ENCODE measurements around the gene RBM24. TPM values are rescaled to one million over a fixed set of nuclear protein-coding genes. Genes with fewer than 3 reads are reported as not detected.

The RBM24 gene
- total RNA-seq, 1 donor from 2014 or later, result 3.1 TPM

DNA sequence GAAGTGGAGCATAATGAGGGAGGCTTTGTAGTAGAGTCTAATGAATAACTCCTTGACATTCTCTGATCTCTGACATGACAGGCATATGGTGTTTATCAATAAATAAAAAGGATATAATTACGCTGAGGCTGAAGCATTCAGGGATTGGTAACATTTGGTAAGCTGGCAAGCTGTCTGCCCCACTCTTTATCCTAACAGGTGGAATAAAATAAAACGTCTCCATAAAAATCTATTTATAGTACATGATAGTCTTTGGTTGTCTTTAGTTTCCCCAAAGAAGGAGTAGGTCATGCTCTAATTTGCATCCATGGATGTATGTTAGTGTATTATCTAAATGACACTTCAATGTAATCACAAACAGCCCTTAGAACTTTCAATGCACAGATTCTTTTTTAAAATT, 30.9 kb upstream of the RBM24 start:
- H3K27me3 ChIP-seq (ENCODE audit: control insufficient read depth, insufficient read depth, low read length), result no peaks in the 10 kb centered on the region
- H3K36me3 ChIP-seq (ENCODE audit: control insufficient read depth, insufficient read depth, low read length), result no peaks in the 10 kb centered on the region
- DNase-seq (ENCODE audit: low read depth), result no peak
- TF ChIP-seq, protein P1, sequence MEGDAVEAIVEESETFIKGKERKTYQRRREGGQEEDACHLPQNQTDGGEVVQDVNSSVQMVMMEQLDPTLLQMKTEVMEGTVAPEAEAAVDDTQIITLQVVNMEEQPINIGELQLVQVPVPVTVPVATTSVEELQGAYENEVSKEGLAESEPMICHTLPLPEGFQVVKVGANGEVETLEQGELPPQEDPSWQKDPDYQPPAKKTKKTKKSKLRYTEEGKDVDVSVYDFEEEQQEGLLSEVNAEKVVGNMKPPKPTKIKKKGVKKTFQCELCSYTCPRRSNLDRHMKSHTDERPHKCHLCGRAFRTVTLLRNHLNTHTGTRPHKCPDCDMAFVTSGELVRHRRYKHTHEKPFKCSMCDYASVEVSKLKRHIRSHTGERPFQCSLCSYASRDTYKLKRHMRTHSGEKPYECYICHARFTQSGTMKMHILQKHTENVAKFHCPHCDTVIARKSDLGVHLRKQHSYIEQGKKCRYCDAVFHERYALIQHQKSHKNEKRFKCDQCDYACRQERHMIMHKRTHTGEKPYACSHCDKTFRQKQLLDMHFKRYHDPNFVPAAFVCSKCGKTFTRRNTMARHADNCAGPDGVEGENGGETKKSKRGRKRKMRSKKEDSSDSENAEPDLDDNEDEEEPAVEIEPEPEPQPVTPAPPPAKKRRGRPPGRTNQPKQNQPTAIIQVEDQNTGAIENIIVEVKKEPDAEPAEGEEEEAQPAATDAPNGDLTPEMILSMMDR (IDR thresholded peaks at IDR 0.05; ENCODE audit: insufficient read depth, low read length, poor library complexity, severe bottlenecking), result no peak
- no peak overlapping the region for H3K4me3 ChIP-seq (ENCODE audit: low read depth, low read length)

DNA sequence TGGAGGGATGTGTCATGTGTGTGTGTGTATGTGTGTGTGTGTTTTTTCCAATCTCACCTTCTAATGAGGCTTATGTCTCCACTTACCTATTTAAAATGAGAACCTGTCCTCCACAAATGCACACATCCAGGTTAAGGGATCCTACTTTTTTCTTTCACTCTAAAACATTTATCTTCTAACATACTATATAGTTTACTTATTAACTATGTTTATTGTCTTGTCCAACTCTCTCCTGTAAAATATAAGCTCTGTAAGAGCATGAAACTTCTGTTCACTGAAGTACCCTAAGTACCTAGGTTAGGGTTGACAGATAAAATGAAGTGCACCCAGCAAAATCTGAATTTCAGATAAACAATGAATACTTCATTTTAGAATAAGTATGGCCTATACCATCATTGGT, 29.2 kb upstream of the RBM24 start:
- H3K4me3 ChIP-seq (ENCODE audit: low read depth, low read length), result no peak overlapping the region
- TF ChIP-seq, protein P1 (IDR thresholded peaks at IDR 0.05; ENCODE audit: insufficient read depth, low read length, poor library complexity, severe bottlenecking), result no peak
- H3K36me3 ChIP-seq (ENCODE audit: control insufficient read depth, insufficient read depth, low read length), result no peaks in the 10 kb centered on the region
- DNase-seq (ENCODE audit: low read depth), result no peak
- H3K27me3 ChIP-seq (ENCODE audit: control insufficient read depth, insufficient read depth, low read length), result no peaks in the 10 kb centered on the region

DNA sequence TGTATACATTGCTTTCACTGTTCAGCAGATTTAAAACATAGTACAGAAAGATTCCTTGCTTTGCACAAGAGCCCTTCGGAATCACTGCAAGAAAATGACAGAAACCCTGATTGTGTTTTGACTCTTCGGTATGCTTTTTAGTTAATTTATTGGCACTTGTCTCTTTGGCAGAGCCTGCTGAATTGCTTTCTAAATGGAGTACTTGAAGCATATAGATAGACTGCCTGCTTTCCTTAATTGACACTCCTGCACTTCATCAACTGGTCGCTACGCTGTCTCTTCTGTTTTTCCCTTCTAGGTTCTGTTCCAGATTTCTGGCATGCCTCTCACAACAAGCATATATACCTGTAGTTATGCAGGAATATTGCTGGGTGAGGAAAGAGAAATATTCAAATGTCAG, 22.4 kb upstream of the RBM24 start:
- Histone ChIP-seq H3K27me3 (ENCODE audit: control insufficient read depth, insufficient read depth, low read length) (no peaks in the 10 kb centered on the region), H3K36me3 (ENCODE audit: control insufficient read depth, insufficient read depth, low read length) (no peaks in the 10 kb centered on the region), H3K4me3 (ENCODE audit: low read depth, low read length) (no peak overlapping the region)
- no peak for DNase-seq (ENCODE audit: low read depth)
- TF ChIP-seq, protein P1 (IDR thresholded peaks at IDR 0.05; ENCODE audit: insufficient read depth, low read length, poor library complexity, severe bottlenecking), result no peak

DNA sequence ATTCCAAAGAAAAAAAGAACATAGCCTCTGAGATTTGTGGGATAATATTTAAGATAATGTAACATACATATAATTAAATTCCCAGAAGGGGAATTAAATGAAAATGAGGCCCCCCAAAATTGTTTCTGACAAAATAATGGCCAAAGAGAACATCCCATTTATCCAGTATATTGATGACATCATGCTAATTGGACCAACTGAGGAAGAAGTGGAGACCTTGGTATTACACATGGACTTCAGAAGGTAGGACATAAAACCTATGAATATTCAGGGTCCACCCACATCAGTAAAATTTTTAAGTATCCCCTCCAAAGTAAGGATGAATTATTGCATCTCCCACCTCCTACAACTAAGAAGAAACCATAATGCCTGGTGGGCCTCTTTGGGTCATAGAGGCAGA, 15.6 kb upstream of the RBM24 start:
- no peak for DNase-seq (ENCODE audit: low read depth)
- Histone ChIP-seq H3K36me3 (ENCODE audit: control insufficient read depth, insufficient read depth, low read length) (no peaks in the 10 kb centered on the region), H3K4me3 (ENCODE audit: low read depth, low read length) (no peak overlapping the region), H3K27me3 (ENCODE audit: control insufficient read depth, insufficient read depth, low read length) (no peaks in the 10 kb centered on the region)
- TF ChIP-seq, protein P1 (IDR thresholded peaks at IDR 0.05; ENCODE audit: insufficient read depth, low read length, poor library complexity, severe bottlenecking), result no peak

DNA sequence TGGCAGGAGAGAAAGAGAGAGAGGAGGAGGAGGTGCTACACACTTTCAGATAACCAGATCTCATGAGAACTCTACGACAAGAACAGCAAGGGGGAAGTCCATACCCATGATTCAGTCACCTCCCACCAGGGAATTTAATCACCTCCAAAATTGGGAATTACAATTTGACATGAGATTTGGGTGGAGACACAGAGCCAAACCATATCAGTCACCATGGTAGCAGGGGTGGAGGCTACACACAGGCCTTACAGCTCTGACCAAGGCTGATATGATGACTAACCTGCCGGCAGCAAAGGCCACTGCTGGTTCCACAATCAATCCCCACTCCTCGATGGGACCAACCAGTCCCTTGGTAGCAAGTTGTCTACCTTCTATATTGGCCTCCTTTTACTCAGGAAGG, 13.6 kb upstream of the RBM24 start:
- no peak for DNase-seq (ENCODE audit: low read depth)
- Histone ChIP-seq H3K4me3 (ENCODE audit: low read depth, low read length) (no peak overlapping the region), H3K36me3 (ENCODE audit: control insufficient read depth, insufficient read depth, low read length) (no peaks in the 10 kb centered on the region), H3K27me3 (ENCODE audit: control insufficient read depth, insufficient read depth, low read length) (no peaks in the 10 kb centered on the region)
- TF ChIP-seq, protein P1 (IDR thresholded peaks at IDR 0.05; ENCODE audit: insufficient read depth, low read length, poor library complexity, severe bottlenecking), result no peak

DNA sequence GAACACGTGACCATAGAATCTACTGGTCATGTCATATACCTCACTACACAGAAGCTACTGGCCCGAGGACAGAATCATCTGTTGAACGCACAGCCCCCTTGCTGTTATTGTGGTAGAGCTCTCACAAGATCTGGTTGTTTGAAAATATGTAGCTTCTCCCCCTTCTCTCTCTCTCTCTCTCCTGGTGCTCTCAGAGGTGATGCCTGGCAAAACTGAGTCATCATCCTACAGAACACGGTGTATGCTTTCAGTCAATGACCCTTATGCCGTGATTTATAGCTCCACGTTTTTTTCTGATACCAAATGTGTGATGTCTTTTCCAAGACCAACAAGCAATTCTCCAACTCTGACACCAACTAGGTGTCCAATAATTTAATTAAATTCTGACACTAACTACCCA, 13.0 kb upstream of the RBM24 start:
- no peak overlapping the region for H3K4me3 ChIP-seq (ENCODE audit: low read depth, low read length)
- no peaks in the 10 kb centered on the region for H3K36me3 ChIP-seq (ENCODE audit: control insufficient read depth, insufficient read depth, low read length)
- no peaks in the 10 kb centered on the region for H3K27me3 ChIP-seq (ENCODE audit: control insufficient read depth, insufficient read depth, low read length)
- no peak for DNase-seq (ENCODE audit: low read depth)
- TF ChIP-seq, protein P1 (IDR thresholded peaks at IDR 0.05; ENCODE audit: insufficient read depth, low read length, poor library complexity, severe bottlenecking), result no peak

All from kidney epithelial cell (primary cell).